GM06990 (cell line): Measurements from ENCODE around the gene EIF2D.

Experiments used
- DNase-seq: peaks from one replicate; pipeline ENCODE4 v3.0.0-alpha.2; 2011; ENCODE audit not compliant: insufficient read length; ENCODE audit errors: extremely low read depth
- H3K27me3 ChIP-seq: replicated peaks from 2 replicates; pipeline ENCODE4 v1.6.0; 2011; ENCODE audit warnings: low read length; ENCODE audit not compliant: control insufficient read depth, insufficient read depth
- H3K36me3 ChIP-seq: 2 replicates; pipeline ENCODE4 v1.5.1; 2011; ENCODE audit warnings: low read length; ENCODE audit not compliant: control insufficient read depth, insufficient read depth
- H3K4me3 ChIP-seq: replicated peaks from 2 replicates; pipeline ENCODE4 v1.5.1; 2011; ENCODE audit warnings: low read depth, mild to moderate bottlenecking, control low read depth, low read length
- TF ChIP-seq, protein P1 (sequence below): IDR thresholded peaks from 2 replicates; pipeline ENCODE4 v1.5.1; 2011; ENCODE audit warnings: low read length, control low read depth, mild to moderate bottlenecking, inconsistent platforms; ENCODE audit not compliant: insufficient read depth, poor library complexity, severe bottlenecking

Gene EIF2D, protein sequence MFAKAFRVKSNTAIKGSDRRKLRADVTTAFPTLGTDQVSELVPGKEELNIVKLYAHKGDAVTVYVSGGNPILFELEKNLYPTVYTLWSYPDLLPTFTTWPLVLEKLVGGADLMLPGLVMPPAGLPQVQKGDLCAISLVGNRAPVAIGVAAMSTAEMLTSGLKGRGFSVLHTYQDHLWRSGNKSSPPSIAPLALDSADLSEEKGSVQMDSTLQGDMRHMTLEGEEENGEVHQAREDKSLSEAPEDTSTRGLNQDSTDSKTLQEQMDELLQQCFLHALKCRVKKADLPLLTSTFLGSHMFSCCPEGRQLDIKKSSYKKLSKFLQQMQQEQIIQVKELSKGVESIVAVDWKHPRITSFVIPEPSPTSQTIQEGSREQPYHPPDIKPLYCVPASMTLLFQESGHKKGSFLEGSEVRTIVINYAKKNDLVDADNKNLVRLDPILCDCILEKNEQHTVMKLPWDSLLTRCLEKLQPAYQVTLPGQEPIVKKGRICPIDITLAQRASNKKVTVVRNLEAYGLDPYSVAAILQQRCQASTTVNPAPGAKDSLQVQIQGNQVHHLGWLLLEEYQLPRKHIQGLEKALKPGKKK

GRCh38 chr1:206612129-206612876 is at the start of gene EIF2D:
TSS of gene EIF2D (minus strand) at chr1:206612465. CDS start at chr1:206612342, 123 bp downstream.
- peak; percentile 93 for DNase-seq
- TF ChIP-seq, protein P1, sequence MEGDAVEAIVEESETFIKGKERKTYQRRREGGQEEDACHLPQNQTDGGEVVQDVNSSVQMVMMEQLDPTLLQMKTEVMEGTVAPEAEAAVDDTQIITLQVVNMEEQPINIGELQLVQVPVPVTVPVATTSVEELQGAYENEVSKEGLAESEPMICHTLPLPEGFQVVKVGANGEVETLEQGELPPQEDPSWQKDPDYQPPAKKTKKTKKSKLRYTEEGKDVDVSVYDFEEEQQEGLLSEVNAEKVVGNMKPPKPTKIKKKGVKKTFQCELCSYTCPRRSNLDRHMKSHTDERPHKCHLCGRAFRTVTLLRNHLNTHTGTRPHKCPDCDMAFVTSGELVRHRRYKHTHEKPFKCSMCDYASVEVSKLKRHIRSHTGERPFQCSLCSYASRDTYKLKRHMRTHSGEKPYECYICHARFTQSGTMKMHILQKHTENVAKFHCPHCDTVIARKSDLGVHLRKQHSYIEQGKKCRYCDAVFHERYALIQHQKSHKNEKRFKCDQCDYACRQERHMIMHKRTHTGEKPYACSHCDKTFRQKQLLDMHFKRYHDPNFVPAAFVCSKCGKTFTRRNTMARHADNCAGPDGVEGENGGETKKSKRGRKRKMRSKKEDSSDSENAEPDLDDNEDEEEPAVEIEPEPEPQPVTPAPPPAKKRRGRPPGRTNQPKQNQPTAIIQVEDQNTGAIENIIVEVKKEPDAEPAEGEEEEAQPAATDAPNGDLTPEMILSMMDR, result peak; percentile 85

DNA sequence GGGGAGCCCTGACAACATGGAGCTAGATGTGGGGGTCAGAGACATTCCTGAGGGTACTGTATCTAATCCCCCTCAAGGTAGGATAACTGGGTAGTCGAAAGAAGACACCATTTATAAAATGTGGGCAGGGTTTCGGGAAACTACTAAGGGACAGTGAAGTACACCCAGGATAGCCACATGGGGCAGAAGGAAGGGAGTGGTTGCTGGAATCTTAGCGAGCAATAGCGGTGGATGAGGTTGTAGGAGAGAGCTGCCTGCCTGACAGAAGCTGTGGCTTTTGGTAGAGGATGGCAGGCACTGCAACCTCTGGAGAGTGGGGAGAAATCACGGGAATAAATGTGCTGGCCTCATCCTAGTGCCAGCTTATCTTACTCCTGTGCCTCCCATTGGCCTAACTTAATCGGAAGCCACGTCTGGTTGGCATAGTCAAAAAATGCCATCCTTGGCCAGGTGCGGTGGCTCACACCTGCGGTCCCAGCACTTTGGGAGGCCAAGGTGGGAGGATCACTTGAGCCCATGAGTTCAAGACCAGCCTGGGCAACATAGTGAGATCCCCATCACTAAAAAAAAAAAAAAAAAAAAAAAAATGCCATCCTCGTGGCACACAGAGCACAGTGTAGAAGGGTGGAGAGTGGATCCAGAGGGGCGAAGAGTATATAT is 49.0 kb upstream of the EIF2D start:
- H3K27me3 ChIP-seq, result no peaks in the 10 kb centered on the region
- DNase-seq, result no peak
- no peak overlapping the region for H3K4me3 ChIP-seq
- no peaks in the 10 kb centered on the region for H3K36me3 ChIP-seq
- TF ChIP-seq, protein P1, result no peak

More at GRCh38 chr1:206612129-206612876, at the start of gene EIF2D:
- no peaks in the 10 kb centered on the region for H3K27me3 ChIP-seq
- H3K36me3 ChIP-seq, result no peaks in the 10 kb centered on the region
- H3K4me3 ChIP-seq, result peak within 1 kb of the TSS; percentile 94

- TF ChIP-seq, protein P1, result no peak
- Histone ChIP-seq H3K36me3 (no peaks in the 10 kb centered on the region), H3K4me3 (no peak overlapping the region), H3K27me3 (no peaks in the 10 kb centered on the region)
- DNase-seq, result no peak
Measured at GRCh38 chr1:206660136-206660535, 47.9 kb upstream of the EIF2D start.

DNA sequence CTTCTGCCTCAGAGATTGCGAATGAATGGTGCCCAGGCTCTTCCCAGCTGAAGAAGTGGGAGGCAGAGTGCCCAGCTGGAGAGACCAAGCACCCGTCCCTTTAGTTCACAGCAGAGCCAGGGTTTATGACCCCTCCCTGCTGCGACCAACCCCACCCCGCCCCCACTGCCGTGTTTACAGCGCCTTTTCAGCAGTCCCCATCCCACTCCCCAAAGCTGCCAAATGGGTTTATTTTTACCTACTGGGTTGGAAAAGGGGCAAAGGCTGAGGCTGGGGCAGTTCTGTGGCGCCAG is 46.7 kb upstream of the EIF2D start:
- no peak overlapping the region for H3K4me3 ChIP-seq

DNA sequence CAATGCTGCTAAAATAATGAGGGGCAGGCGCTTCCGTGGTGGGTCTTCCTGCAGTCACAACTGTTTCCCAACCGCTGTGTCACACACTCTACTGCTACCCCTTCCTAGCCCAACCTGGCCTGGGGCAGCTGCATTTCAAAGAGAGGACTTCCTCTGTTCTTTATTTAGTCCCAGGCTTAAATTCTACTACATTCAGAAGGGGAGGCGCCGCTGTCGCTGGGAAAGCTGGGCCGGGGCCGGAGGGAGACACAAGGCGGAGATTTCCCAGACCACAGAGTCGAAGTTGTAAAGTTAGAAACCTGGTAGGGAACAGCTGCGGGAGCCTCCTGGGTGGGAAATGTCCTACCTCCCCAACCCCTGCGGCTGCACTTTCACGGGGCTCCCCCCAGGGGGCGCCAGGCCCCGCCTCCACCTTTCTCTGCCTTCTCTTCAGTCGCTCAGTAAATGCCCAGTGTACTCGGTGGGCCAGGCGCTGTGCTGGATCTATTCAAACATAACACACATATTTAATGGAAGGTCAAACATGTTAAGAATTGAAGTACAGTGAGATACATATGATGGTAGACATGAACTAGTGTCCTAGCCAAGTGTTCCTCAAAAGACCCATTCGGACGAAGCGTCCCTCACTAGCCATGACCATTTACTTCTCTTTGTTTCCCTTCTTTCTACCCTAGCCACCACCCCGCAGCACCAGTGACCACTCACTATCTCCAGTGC is 46.2 kb upstream of the EIF2D start:
- DNase-seq, result peak; percentile 64
- H3K27me3 ChIP-seq, result no peaks in the 10 kb centered on the region
- TF ChIP-seq, protein P1, result peak; percentile 100
- H3K4me3 ChIP-seq, result no peak overlapping the region
- H3K36me3 ChIP-seq, result no peaks in the 10 kb centered on the region

More for the DNA sequence above, 46.7 kb upstream of the EIF2D start:
- Histone ChIP-seq H3K36me3 (no peaks in the 10 kb centered on the region), H3K27me3 (no peaks in the 10 kb centered on the region)
- no peak for DNase-seq
- TF ChIP-seq, protein P1, result no peak
